HL-60 (cell line): ENCODE measurements around the gene F8.

ENCODE experiments used
- CTCF ChIP-seq: IDR thresholded peaks from one replicate; pipeline ENCODE4 v1.5.1; 2011; ENCODE audit warnings: low read length, control low read depth, inconsistent platforms; ENCODE audit not compliant: insufficient read depth
- POLR2AphosphoS5 ChIP-seq: IDR thresholded peaks from 2 replicates; pipeline ENCODE4 v1.6.1; 2012; ENCODE audit warnings: low read depth
- REST ChIP-seq: IDR thresholded peaks from 2 replicates; pipeline ENCODE4 v1.6.1; 2012; ENCODE audit warnings: low read depth; ENCODE audit not compliant: insufficient replicate concordance

- TF ChIP-seq CTCF = no peak
- TF ChIP-seq REST = no peak
- no peak for TF ChIP-seq POLR2AphosphoS5
These were observed 1.6 kb upstream of the F8 start for GRCh38 chrX:155023907-155024833.
